HepG2 (cell line): Measurements from ENCODE around the gene ZNF524. TPM values are rescaled to one million over a fixed set of nuclear protein-coding genes. Genes with fewer than 3 reads are reported as not detected.

Experiments
- BHLHE40 ChIP-seq: IDR thresholded peaks from 2 replicates; pipeline ENCODE4 v1.6.1; 2011; ENCODE audit warnings: low read length, improper control_type of control experiment
- CSRNP2 ChIP-seq: sonication (generic); formaldehyde crosslinking; conservative IDR thresholded peaks from 2 replicates; pipeline ENCODE4 v1.8.0; 2022; ENCODE audit warnings: low read depth, missing genetic modification reagents
- DRAP1 ChIP-seq: IDR thresholded peaks from 2 replicates; pipeline ENCODE4 v1.6.1; 2016; ENCODE audit warnings: missing genetic modification reagents, missing compliant biosample characterization
- KDM1A ChIP-seq: IDR thresholded peaks from 2 replicates; pipeline ENCODE4 v1.6.1; 2016; ENCODE audit warnings: missing compliant biosample characterization
- KLF15 ChIP-seq: sonication (generic); formaldehyde crosslinking; IDR thresholded peaks from 2 replicates; pipeline ENCODE4 v1.8.1; 2023; ENCODE audit warnings: borderline replicate concordance, mild to moderate bottlenecking, inconsistent platforms, missing genetic modification reagents, mixed read lengths
- PBX3 ChIP-seq: sonication (generic); formaldehyde crosslinking; IDR thresholded peaks from 2 replicates; pipeline ENCODE4 v1.8.1; 2023; ENCODE audit warnings: missing genetic modification reagents, inconsistent platforms, borderline replicate concordance
- SAP130 ChIP-seq: IDR thresholded peaks from 2 replicates; pipeline ENCODE4 v1.6.1; 2016; ENCODE audit warnings: low read depth
- SOX13 ChIP-seq, 3 experiments: fragments of 450-650 bp in 1 of 3; sonication (generic) in 1 of 3; formaldehyde crosslinking in 1 of 3; IDR thresholded peaks in 2 of 3; conservative IDR thresholded peaks in 1 of 3; 2 replicates each; pipeline versions ENCODE4 v1.5.0 to v1.6.1; 2016 to 2020; ENCODE audit warnings: antibody characterized with exemption in 1 of 3, mild to moderate bottlenecking in 1 of 3, missing compliant biosample characterization in 1 of 3, missing genetic modification reagents in 1 of 3, moderate library complexity in 1 of 3
- SOX5 ChIP-seq: IDR thresholded peaks from 2 replicates; pipeline ENCODE4 v1.6.1; 2016; ENCODE audit warnings: borderline replicate concordance
- TIGD3 ChIP-seq: sonication (generic); formaldehyde crosslinking; IDR thresholded peaks from 2 replicates; pipeline ENCODE4 v1.5.1; 2020; ENCODE audit warnings: mild to moderate bottlenecking, missing genetic modification reagents, borderline replicate concordance
- TRIM24 ChIP-seq: sonication (generic); formaldehyde crosslinking; IDR thresholded peaks from 2 replicates; pipeline ENCODE4 v1.8.0; 2022; ENCODE audit warnings: mild to moderate bottlenecking, missing genetic modification reagents
- ZBTB25 ChIP-seq: IDR thresholded peaks from 2 replicates; pipeline ENCODE4 v1.6.1; 2018; ENCODE audit warnings: missing genetic modification reagents
- ZNF160 ChIP-seq: sonication (generic); formaldehyde crosslinking; IDR thresholded peaks from 2 replicates; pipeline ENCODE4 v1.8.0; 2022; ENCODE audit warnings: mild to moderate bottlenecking, inconsistent platforms, missing genetic modification reagents
- ZNF335 ChIP-seq: sonication (generic); formaldehyde crosslinking; IDR thresholded peaks from 2 replicates; pipeline ENCODE4 v1.4.0; 2020; ENCODE audit warnings: missing genetic modification reagents
- ZNF362 ChIP-seq: sonication (generic); formaldehyde crosslinking; IDR thresholded peaks from 2 replicates; pipeline ENCODE4 v1.4.0; 2020; ENCODE audit warnings: missing genetic modification reagents, mild to moderate bottlenecking, borderline replicate concordance
- ZNF496 ChIP-seq: sonication (generic); formaldehyde crosslinking; IDR thresholded peaks from 2 replicates; pipeline ENCODE4 v1.8.1; 2023; ENCODE audit warnings: mild to moderate bottlenecking, moderate library complexity, missing genetic modification reagents; ENCODE audit not compliant: insufficient replicate concordance
- polyA plus RNA-seq, 8 experiments: library from polyadenylated mRNA; depleted of rRNA in 3 of 8; stranded (reverse) in 7 of 8; unstranded in 1 of 8; fragments of >200 nt; fragmentation: Illumina TruSeq in 4 of 8; extraction: Trizol in 4 of 8; gene quantifications; 2 replicates each; pipeline versions ENCODE4 v1.2.1 to v1.2.3, GENCODE V29; 2011 to 2016; ENCODE audit warnings: low read depth in 4 of 8, missing spikeins in 1 of 8, mixed read lengths in 1 of 8; ENCODE audit not compliant: insufficient read depth in 1 of 8
- total RNA-seq, 5 experiments: library from RNA; depleted of rRNA; stranded (reverse); fragments of >200 nt; fragmentation: Illumina TruSeq; extraction: Trizol; gene quantifications; 2 replicates each; pipeline ENCODE4 v1.2.3, GENCODE V29; 2016; ENCODE audit warnings: low read depth in 1 of 5

Gene ZNF524
- total and polyA plus RNA-seq, 2 of the 13 experiments (the other 11 are each of a cell fraction or from before 2014, with no cell fraction given) = 3.2 to 4.6 TPM

- TF ChIP-seq ZNF362 (CRISPR knock-in tag) (0 out of 2 replicates have a peak, but pooled peaks have one; percentile 12), TRIM24 (CRISPR knock-in tag) (no peak), ZNF160 (CRISPR knock-in tag) (no peak), SOX5 (CRISPR knock-in tag) (peak; percentile 9; the same call in 1 of the 2 replicates), ZNF496 (CRISPR knock-in tag) (no peak), SAP130 (no peak), BHLHE40 (peak; percentile 78), KDM1A (CRISPR knock-in tag) (no peak), ZBTB25 (no peak), CSRNP2 (CRISPR knock-in tag) (no peak), PBX3 (CRISPR knock-in tag) (no peak), KLF15 (CRISPR knock-in tag) (no peak), TIGD3 (CRISPR knock-in tag) (no peak), DRAP1 (CRISPR knock-in tag) (no peak), SOX13 (IDR thresholded peaks at IDR 0.05) (no peak), SOX13 (CRISPR knock-in tag; conservative IDR thresholded peaks at IDR 0.05 in 1 of 2, IDR thresholded peaks at IDR 0.05 in 1 of 2) (peak in 1 of 2 experiments; percentile 7; a peak in 1 of 4 replicates), ZNF335 (no peak)
Measured at GRCh38 chr19:55552620-55553019, 47.5 kb upstream of the ZNF524 start (continued).
